GM23338 (cell line): ENCODE results near the gene SPATA20. TPM values are rescaled to one million over a fixed set of nuclear protein-coding genes. Genes with fewer than 3 reads are reported as not detected.

Experiments
- ATAC-seq: fragments of 200-7000 bp; cut with Tn5 transposase; 3 replicates; pipeline ENCODE4 v1.9.1; 2020
- DNase-seq: peaks from one replicate; pipeline ENCODE4 v3.0.0-alpha.2; 2015; ENCODE audit warnings: low spot score
- H2AFZ ChIP-seq: fragments of 200-600 bp; sonication (generic); 2 replicates; pipeline ENCODE4 v1.8.0; 2016; ENCODE audit warnings: antibody characterized with exemption, mild to moderate bottlenecking, moderate library complexity
- H3F3A ChIP-seq: fragments of 200-600 bp; sonication (generic); replicated peaks from 2 replicates; pipeline ENCODE4 v1.8.0; 2017; ENCODE audit warnings: antibody characterized with exemption, mixed run types, low read depth
- H3K27ac ChIP-seq: fragments of 200-600 bp; sonication (generic); 2 replicates; pipeline ENCODE4 v1.6.1; 2016; ENCODE audit warnings: low read depth
- H3K27me3 ChIP-seq: fragments of 200-600 bp; sonication (generic); 2 replicates; pipeline ENCODE4 v1.8.0; 2016; ENCODE audit warnings: mild to moderate bottlenecking, mixed run types, moderate library complexity; ENCODE audit not compliant: insufficient read depth
- H3K36me3 ChIP-seq: fragments of 200-600 bp; sonication (generic); 2 replicates; pipeline ENCODE4 v1.8.0; 2016; ENCODE audit warnings: mild to moderate bottlenecking; ENCODE audit not compliant: insufficient read depth
- H3K4me1 ChIP-seq: fragments of 200-600 bp; sonication (generic); 2 replicates; pipeline ENCODE4 v1.8.0; 2016; ENCODE audit warnings: mild to moderate bottlenecking, moderate library complexity; ENCODE audit not compliant: insufficient read depth
- H3K4me2 ChIP-seq: fragments of 200-600 bp; sonication (generic); 2 replicates; pipeline ENCODE4 v1.7.1; 2017; ENCODE audit warnings: mixed run types
- H3K4me3 ChIP-seq: fragments of 200-600 bp; sonication (generic); 2 replicates; pipeline ENCODE4 v1.6.1; 2016; ENCODE audit warnings: mixed run types
- H3K79me2 ChIP-seq: fragments of 200-600 bp; sonication (generic); replicated peaks from 2 replicates; pipeline ENCODE4 v1.8.0; 2017; ENCODE audit warnings: mild to moderate bottlenecking; ENCODE audit not compliant: insufficient read depth
- H3K9me2 ChIP-seq: fragments of 200-600 bp; sonication (generic); 2 replicates; pipeline ENCODE4 v1.8.0; 2017; ENCODE audit not compliant: insufficient read depth
- H4K20me1 ChIP-seq: fragments of 200-600 bp; sonication (generic); replicated peaks from 2 replicates; pipeline ENCODE4 v1.8.0; 2017; ENCODE audit warnings: mild to moderate bottlenecking; ENCODE audit not compliant: insufficient read depth
- H3K27ac Mint-ChIP-seq: 2 replicates; pipeline ENCODE4 v1.8.0; 2020; ENCODE audit warnings: inconsistent platforms, mild to moderate bottlenecking, moderate library complexity, mixed read lengths
- H3K27me3 Mint-ChIP-seq: 3 replicates; pipeline ENCODE4 v1.8.0; 2022; ENCODE audit warnings: low read depth, mild to moderate bottlenecking, moderate library complexity, mixed read lengths, inconsistent platforms; ENCODE audit not compliant: insufficient read depth, poor library complexity
- H3K36me3 Mint-ChIP-seq: 3 replicates; pipeline ENCODE4 v1.8.0; 2021; ENCODE audit warnings: low read depth, mild to moderate bottlenecking, inconsistent platforms, moderate library complexity, mixed read lengths
- H3K4me1 Mint-ChIP-seq: 3 replicates; pipeline ENCODE4 v1.8.0; 2020; ENCODE audit warnings: mild to moderate bottlenecking, inconsistent platforms, mixed read lengths
- H3K4me3 Mint-ChIP-seq: 3 replicates; pipeline ENCODE4 v1.8.0; 2021; ENCODE audit warnings: moderate library complexity, mild to moderate bottlenecking, inconsistent platforms, mixed read lengths
- H3K9me3 Mint-ChIP-seq: 3 replicates; pipeline ENCODE4 v1.8.0; 2020; ENCODE audit warnings: moderate library complexity, mild to moderate bottlenecking, inconsistent platforms, mixed read lengths
- CTCF ChIP-seq, 2 experiments: fragments of 200-600 bp in 1 of 2; sonication (generic) in 1 of 2; conservative IDR thresholded peaks; 2 replicates each; pipeline versions ENCODE4 v1.5.1 to v1.6.1; 2016 to 2017; ENCODE audit warnings: antibody characterized with exemption in 2 of 2, low read depth in 2 of 2, mild to moderate bottlenecking in 2 of 2, moderate library complexity in 1 of 2
- ETS1 ChIP-seq: IDR thresholded peaks from 2 replicates; pipeline ENCODE4 v1.6.1; 2016; ENCODE audit warnings: antibody characterized with exemption
- EZH2 ChIP-seq: fragments of 200-600 bp; sonication (generic); IDR thresholded peaks from one replicate; pipeline ENCODE4 v1.8.0; 2017; ENCODE audit warnings: antibody characterized with exemption, mild to moderate bottlenecking, low read depth; ENCODE audit not compliant: unreplicated experiment
- EZH2phosphoT487 ChIP-seq: fragments of 200-600 bp; sonication (generic); IDR thresholded peaks from one replicate; pipeline ENCODE4 v1.8.1; 2018; ENCODE audit warnings: antibody characterized with exemption; ENCODE audit not compliant: unreplicated experiment
- JUNB ChIP-seq: IDR thresholded peaks from one replicate; pipeline ENCODE4 v1.6.1; 2016; ENCODE audit warnings: antibody characterized with exemption; ENCODE audit not compliant: unreplicated experiment
- NANOG ChIP-seq: IDR thresholded peaks from 2 replicates; pipeline ENCODE4 v1.6.1; 2016; ENCODE audit warnings: antibody characterized with exemption, borderline replicate concordance
- REST ChIP-seq: IDR thresholded peaks from one replicate; pipeline ENCODE4 v1.6.1; 2018; ENCODE audit warnings: antibody characterized with exemption; ENCODE audit not compliant: unreplicated experiment
- ZNF331 ChIP-seq: fragments of 250-450 bp; sonication (Bioruptor Pico); IDR thresholded peaks from 2 replicates; pipeline ENCODE4 v1.5.0; 2020; ENCODE audit warnings: low read depth, mild to moderate bottlenecking, moderate library complexity
- polyA plus RNA-seq: library from polyadenylated mRNA; unstranded; fragments of >200 nt; fragmentation: Nextera tagmentation; extraction: Ambion mirVana; gene quantifications from 2 replicates; pipeline ENCODE4 v1.2.1, GENCODE V29; 2016
- total RNA-seq: library from RNA; depleted of rRNA; stranded (reverse); fragments of >200 nt; shearing (Covaris generic); gene quantifications from 2 replicates; pipeline ENCODE4 v1.2.3, GENCODE V29; 2014

The SPATA20 gene
- total and polyA plus RNA-seq, 2 experiments from 2014 or later: 13.8 to 32.7 TPM

GRCh38 chr17:50564916-50565315 lies 17.9 kb downstream of the SPATA20 start (continued):
- no peak for TF ChIP-seq CTCF (conservative IDR thresholded peaks at IDR 0.05; ENCODE audit: low read depth in 2 of 2)

- H3K9me3 Mint-ChIP-seq: no peaks in the 10 kb centered on the region
- Histone ChIP-seq H3K79me2 (no peaks in the 10 kb centered on the region), H3K4me3 (peak overlapping the region; percentile 47; the same call in 1 of the 2 replicates), H2AFZ (no peak overlapping the region), H3K27ac (no peak overlapping the region), H3K4me2 (peak overlapping the region; percentile 77; the same call in 1 of the 2 replicates), H3K36me3 (no peaks in the 10 kb centered on the region), H3K27me3 (peaks cover 66% of the 10 kb centered on the region), H3K9me2 (no peaks in the 10 kb centered on the region), H3K4me1 (peaks cover 29% of the 10 kb centered on the region), H3F3A (no peaks in the 10 kb centered on the region), H4K20me1 (no peaks in the 10 kb centered on the region; the same call in none of the 2 replicates)
- no peak for ATAC-seq
- no peak overlapping the region for H3K27ac Mint-ChIP-seq
- peaks cover 58% of the 10 kb centered on the region for H3K4me1 Mint-ChIP-seq
- TF ChIP-seq EZH2phosphoT487 (no peak), JUNB (no peak), CTCF (conservative IDR thresholded peaks at IDR 0.05; ENCODE audit: low read depth in 2 of 2) (no peak), ETS1 (no peak)
- H3K4me3 Mint-ChIP-seq: peak overlapping the region; percentile 41; the same call in 2 of the 3 replicates
- DNase-seq: peak; percentile 80
- H3K27me3 Mint-ChIP-seq: peaks cover 58% of the 10 kb centered on the region
- no peaks in the 10 kb centered on the region for H3K36me3 Mint-ChIP-seq
Observed at GRCh38 chr17:50565402-50566350, 18.7 kb downstream of the SPATA20 start.

- ATAC-seq: no peak
- Histone ChIP-seq H3K79me2 (no peaks in the 10 kb centered on the region), H3K27ac (no peak overlapping the region), H3K4me3 (no peak overlapping the region), H3K27me3 (peaks cover 57% of the 10 kb centered on the region), H3K9me2 (no peaks in the 10 kb centered on the region), H2AFZ (no peak overlapping the region), H4K20me1 (no peaks in the 10 kb centered on the region; the same call in none of the 2 replicates), H3K36me3 (no peaks in the 10 kb centered on the region), H3F3A (no peaks in the 10 kb centered on the region), H3K4me2 (no peak overlapping the region), H3K4me1 (peaks cover 29% of the 10 kb centered on the region)
- Mint-ChIP-seq H3K27me3 (peaks cover 63% of the 10 kb centered on the region), H3K27ac (no peak overlapping the region), H3K4me3 (no peak overlapping the region), H3K36me3 (no peaks in the 10 kb centered on the region; the same call in 2 of the 3 replicates), H3K9me3 (no peaks in the 10 kb centered on the region), H3K4me1 (peaks cover 66% of the 10 kb centered on the region)
- DNase-seq: no peak
- no peak for TF ChIP-seq ZNF331 (CRISPR knock-in tag)
- no peak for TF ChIP-seq REST
- TF ChIP-seq JUNB: no peak
- TF ChIP-seq NANOG: no peak
- TF ChIP-seq CTCF (conservative IDR thresholded peaks at IDR 0.05; ENCODE audit: low read depth in 2 of 2): no peak
- TF ChIP-seq EZH2phosphoT487: no peak
- no peak for TF ChIP-seq EZH2
Observed at GRCh38 chr17:50566886-50567285, 19.9 kb downstream of the SPATA20 start.
